Fibroblast of skin of right biceps (primary cell): ENCODE measurements around the gene BRF1.

ENCODE experiments used
- DNase-seq: peaks from one replicate; pipeline ENCODE4 v3.0.0-alpha.2; 2013

BRF1 gene

DNA sequence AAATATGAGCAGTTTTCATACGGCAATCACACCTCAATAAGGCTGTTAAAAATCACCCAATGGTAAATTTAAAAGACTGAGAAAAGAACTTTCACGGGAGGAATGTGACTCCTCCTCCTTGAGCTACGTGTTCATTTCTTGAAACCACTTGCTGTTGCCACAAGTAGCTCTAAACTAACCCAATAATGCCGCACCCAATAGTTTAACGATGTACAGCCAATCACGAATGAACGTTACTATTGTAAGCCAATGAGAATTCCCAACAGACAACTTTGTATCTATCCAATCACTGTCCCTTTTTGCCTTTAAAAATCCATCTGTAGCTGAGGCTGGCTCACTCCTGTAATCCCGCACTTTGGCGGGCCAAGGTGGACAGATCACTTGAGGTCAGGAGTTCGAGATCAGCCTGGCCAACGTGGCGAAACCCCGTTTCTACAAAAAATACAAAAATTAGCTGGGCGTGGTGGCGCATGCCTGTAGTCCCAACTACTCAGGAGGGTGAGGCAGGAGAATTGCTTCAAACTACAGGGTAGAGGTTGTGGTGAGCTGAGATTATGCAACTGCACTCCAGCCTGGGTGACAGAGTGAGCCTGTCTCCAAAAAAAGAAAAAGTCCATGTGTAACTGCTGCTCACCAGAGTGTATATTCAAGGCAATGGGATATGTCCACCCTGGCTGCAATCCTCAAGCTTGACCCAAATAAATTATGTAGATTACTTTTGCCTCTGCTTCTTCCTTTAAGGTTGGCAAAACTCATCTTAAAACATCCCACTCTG lies 76.8 kb downstream of the BRF1 start:
- no peak for DNase-seq

DNA sequence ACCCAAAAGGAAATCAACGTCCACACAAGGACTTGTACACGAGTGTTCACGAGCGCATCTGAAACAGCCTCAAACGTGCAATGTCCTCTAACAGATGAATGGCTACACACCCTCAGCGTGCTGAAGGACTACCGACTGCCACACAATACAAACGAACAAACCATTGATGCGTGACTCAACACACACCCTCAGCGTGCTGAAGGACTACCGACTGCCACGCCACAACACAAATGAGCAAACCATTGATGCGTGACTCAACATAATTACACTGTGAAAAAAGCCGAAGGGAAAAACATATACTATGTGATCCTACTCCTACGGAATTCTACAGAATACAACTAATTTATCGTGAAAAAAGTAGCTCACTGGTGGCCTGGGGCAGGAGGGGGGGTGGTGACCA lies 77.5 kb downstream of the BRF1 start:
- no peak for DNase-seq

DNA sequence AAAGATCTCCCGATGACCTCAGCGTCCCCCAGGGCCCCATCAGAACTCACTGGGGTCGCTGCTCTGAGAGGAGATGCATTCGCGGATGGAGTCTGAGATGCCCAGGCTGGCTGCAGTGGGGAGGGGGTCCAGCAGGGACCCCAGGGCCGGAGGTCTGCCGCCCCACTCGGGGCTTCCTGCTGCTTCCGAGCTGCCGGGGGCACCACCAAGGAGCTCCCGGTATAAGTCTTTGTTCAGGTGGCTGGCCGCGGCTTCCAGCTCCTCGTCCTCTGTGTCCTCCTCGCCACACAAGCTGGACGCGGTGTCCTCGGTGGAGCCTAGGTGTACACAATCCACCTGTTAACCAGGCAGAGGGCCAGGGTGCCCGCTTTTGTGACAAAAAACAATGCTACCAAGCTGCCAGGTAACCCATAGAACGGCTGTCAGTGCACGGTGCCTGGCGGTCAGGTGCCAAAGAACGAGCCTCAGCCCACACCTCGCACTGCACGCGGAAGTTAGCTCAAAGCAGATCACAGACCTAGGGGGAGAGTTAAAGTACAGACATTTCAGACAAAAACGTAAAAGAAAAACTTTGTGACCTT lies 79.1 kb downstream of the BRF1 start:
- DNase-seq, result no peak

DNA sequence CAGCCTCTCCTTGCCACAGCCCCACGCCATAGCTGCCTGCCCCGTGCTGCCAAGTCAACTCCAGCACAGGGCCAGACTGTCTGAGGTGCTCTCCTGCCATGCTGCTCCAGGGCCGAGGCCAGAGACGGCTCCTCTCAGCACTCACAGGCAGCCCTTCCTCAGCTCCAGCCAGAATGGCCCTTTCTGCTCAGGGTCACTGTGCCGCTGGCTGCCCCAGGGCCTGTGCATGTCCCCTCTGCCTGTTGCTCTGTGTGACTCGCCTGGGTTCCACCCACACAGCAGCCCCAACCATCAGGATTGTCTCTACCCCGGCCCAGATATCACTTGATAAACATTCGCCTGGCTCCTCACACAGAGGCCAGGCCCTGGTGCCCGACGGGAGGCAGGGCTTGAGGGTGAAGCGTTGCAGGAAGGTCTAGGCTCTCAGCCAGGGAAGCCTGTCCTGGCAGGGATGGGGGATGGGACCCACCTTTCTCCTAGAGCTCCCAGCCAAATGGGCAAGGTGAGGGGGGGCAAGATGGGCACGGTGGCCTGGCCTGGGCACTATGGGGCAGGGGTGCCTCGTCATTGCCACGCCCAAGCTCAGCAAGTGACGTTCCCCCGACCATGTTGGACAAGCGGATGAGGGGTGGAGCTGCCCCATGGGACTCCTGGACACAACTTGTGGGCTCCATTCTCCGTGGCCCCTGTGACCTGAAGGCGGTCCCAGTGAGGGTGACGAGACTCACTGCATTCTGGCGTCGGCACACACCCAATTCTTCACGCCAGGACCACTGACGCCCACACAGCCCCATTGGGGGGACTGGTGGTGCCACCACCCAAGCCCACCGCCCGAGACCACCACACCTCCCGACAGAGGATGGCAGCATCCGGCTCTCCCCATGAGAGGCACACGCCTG lies 79.9 kb downstream of the BRF1 start:
- no peak for DNase-seq

DNA sequence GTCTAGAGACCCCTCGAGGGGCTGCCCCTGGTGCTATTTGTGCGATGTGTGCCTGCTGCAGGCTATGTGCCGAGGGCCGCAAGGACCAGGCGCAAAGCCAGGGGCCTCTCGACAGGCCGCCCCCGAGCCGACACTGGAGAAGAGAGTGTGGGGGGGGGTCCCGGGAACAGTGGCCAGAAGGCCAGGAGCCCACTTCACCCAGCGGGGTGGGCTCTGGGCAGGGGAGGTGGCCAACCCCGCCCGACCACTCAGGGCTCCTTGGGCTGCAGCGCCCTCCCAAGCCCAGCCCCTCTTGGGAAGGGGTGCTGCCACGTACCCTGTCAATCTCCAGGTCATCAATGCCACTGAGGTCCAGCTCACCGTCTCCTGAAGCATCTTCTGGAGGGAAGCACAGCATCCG lies 81.0 kb downstream of the BRF1 start:
- no peak for DNase-seq

DNA sequence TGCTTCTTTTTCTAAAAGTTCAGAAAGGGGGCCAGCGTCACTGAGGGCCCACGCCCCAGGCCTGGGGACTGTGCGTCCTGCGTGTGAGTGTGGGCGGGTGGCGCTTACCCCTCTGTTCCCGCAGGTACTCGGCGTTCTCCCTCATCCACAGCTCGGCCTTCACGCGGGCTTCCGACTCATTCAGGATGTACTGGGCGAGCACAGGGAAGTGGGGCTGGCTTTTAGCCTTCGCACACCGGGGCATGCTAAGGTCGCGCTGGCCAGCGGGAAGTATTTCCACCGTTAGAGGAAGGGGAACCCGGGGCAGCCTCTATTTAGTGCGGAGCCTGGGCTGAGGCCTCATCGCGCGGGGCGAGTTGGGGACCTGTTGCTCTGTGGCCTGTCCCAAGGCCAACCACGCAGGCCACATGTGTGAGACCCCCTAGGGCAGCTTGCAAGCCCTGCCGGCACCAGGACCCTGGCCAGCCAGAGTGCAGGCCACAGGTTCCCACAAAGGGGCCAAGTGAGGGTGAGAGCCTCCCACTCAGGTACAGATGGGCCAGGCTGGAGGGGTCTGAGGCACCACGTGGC lies 81.7 kb downstream of the BRF1 start:
- no peak for DNase-seq

DNA sequence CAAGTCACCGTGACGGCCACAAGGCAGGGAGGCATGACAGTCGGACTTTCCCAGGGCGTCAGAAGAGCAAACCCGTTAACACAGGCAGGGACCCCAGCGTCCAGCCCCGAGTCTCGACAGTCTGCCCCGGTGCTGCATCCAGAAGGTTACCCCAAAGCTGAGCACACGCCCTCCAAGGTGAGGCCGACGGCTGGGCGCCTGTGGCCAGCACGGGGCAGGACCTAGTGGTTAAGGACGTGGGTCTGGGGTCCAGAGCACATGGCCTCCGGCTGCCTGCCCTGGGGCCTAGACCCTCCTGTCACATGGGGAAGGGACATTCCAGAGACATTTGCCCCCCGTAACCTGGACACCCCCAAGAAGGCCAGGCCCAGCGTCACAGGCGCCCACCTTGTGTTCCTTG lies 82.2 kb downstream of the BRF1 start:
- DNase-seq, result no peak

DNA sequence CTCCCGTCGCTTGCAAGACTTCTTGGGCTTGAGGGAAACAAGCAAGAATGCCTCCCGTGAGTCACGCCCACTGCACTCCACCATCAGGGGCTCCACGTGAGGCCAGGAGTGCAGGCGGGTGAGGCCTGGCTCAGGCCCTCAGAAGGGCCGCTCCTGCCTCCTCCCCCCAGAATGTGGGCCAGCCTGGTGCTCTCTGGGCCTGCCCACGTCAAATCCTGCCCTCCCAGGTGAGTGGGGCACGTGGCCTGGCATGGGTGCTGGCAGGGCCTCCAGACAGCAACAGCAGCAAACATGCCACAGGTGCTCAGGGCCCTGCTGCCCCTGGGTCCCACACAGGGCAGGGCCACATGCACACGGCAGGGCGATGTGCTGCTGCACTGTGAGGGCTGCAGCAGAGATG lies 83.0 kb downstream of the BRF1 start:
- no peak for DNase-seq

DNA sequence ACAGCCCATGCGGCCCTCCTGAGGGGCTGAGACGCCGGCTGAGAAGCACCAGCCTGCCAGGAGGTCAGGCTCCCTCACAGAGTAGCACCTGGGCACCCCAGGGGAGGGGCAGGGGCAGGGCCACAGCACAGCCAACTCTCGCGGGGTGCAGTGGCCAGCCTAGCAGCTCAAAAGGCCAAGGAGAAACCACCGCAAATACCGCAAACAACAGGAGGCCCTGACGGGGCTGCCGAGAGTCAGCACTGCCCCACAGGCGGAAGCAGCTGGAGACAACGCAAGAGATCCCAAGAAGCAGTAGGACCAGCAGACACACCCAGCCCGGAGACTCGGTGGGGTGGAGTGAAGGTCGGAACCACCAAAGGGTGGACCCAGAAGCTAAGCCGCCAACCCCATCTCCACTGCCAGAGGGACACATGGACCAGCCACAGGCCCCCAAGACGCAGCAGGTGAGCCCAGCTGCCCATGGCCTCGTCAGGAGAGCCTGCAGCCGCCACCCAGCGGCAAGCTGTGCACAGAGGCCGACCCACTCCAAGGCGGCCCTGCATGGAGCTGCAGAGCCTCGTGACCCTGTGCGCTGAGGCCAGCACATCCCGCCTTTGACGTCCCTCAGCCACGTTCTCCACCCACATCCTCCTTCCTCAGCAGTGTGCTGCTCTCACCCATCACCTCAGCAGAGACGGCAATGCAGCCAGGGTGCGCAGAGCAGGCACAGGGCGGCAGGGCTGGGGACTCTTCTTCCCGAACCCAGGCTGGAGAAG lies 84.1 kb downstream of the BRF1 start:
- no peak for DNase-seq

DNA sequence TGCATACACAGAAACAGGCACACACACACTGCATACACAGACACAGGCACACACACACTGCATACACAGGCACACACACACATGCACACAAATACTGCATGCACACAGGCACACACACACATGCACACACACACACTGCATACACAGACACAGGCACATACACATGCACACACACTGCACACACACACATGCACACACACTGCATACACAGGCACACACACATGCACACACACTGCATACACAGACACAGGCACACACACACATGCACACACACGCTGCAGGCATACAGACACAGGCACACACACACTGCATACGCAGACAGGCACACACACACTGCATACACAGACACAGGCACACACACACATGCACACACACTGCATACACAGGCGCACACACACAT lies 85.2 kb downstream of the BRF1 start:
- no peak for DNase-seq

DNA sequence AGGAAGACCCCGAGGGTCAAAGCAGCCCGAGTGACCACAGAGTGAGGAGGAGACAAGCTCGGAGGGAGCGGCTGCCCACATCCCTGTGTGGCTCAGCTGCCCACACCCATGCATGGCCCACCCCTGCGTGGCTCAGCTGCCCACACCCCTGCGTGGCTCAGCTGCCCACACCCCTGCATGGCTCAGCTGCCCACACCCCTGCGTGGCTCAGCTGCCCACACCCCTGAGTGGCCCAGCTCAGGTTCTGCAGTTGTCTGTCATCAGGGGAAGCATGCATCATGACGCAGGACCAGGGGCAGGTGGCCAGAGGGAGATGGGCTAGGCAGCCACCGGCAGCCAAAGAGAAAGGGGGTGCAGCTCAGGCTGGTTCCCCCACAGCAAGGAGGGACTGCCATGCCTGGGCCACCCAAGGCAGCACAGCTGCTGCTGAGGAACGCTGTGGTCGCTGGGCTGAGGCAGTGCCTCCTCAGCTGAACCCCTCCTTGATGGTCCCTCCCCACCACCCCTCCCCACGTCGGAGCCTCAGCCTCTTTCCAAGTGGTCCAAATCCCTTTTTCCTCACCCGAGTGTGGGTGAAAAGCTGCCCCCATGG lies 86.4 kb downstream of the BRF1 start:
- DNase-seq, result no peak

DNA sequence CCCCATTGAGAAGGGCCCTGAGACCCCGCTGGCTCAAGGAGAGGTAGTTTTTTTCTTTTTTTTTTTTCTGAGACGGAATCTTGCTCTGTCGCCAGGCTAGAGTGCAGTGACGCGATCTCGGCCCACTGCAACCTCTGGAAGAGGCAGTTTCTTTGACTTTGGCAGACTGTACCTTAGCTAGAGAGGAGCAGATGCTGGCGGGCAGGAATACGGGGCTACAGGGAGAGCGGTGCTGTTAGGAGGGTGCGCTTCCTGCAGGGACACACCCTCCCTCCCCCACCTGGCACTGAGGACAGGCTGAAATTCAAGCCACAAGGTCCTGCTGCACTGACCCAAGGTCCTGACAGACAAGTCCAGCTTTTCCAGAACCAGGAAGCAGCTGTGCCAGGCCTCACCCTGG lies 87.4 kb downstream of the BRF1 start:
- no peak for DNase-seq

DNA sequence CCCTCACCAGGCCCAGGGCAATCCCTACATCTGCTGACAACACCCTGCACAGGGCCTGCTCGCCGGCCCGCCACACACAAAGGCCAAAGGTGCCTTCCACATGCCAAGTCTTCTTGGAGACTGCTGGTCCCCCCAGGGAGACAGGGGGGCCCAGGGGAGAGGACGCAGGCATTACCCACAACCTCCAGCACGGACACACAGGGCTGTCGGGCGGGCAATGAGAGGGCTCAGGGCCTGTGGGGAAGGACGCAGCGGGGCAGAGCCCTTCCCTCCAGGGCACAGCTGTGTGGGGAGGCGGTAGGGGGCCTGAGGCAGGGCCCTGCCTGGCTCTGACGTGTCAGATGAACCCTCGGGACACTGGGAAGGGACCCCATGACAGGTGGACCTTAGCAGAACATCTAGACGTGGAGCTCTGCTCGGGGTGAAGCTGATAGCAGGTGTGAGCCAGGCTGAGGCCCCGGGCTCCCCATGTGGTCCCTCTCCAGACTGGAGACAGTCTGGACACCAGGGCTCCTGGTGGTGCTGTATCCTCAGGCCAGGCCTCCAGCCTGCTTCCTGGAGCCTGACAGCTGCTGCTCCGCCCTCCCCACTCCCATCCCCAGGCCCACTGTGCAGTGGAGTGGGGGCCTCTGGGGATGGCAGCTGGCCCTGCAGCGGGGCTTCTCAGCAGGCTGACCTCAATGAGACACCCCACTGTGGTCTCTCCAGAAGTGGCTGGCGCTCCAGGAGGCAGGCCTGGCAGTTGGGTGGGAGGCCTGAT lies 88.1 kb downstream of the BRF1 start:
- no peak for DNase-seq

DNA sequence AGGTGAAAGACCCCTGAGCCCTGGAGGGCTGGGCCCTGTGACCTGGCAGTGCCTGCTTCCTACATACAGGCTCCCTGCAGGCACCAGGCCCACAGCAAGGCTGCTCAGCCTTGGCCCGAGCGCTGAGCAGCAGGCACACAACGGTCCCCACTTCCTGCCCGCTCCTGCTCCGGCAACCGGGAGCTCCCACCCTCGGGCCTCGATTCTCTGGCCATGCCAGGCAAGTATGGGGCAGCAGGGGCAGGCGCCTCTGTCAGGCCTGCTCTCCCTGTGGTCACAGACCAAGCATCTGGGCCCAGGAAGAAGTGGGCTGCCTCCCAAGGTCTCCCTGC lies 89.1 kb downstream of the BRF1 start:
- no peak for DNase-seq

DNA sequence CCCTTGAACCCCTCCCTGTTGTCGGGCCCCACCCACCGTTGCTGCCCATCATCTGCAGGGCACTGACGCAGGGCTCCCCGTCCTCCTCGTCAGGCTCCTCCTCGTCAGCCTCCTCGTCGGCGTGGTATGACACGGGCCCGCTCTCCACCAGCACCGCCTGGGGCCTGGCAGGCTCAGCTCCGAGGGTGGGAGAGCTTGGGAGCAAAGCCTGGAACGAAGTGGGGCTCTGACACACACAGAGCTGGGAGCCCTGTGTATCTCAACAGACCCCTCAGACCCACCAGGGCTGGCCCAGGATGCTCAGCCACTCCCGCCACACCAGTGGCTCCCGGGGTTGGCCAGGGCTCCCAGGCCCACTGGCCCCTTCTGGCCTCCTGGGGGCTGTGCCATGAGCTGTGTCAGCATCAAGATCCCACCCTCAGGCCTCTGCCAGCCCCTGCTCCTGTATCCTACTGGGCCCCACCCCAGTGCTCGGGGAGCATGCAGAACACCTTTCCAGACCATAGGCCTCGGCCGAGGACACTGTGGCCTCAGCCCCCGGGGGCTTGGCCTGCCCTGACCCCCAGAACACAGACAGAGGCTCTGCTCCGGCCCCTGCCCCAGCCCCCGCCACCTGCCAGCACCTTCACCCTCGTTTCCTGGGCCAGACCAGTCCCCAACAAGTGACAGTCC lies 89.6 kb downstream of the BRF1 start:
- DNase-seq, result no peak

DNA sequence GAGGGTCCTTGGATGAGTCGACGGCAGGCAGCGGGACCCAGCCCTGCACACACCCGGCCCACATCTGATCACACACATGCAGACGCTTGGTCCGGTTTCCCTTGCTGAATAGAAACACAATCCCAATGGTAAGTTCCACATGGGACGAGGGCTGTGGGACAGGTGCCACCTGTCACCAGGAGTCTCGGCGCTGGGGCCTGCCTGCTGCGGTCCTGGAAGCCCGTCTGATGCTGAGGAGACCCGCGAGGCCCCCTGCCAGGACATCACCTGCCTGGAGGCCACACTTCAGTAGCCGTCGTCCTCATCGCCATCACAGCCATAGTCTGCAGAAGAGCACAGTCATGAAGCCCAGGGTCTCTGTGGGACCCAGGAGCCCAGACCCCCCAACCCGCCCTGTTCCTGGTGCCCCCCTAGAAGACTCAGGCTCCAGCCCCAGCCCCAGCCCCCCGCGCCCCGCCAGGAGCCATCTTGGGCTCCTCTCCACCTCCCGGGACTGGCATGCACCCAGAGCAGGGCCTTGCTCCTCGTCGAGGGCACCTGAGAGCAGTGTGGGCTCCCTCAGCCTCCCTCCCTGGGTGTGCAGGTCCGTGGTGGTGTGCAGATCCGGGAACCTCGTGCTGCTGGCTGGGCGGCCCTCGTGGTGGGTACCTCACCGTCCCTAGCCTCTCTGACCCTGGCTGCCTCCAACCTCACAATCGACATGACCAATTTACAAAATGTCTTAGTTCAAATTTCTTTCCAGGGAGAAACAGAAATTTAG lies 90.4 kb downstream of the BRF1 start:
- no peak for DNase-seq

DNA sequence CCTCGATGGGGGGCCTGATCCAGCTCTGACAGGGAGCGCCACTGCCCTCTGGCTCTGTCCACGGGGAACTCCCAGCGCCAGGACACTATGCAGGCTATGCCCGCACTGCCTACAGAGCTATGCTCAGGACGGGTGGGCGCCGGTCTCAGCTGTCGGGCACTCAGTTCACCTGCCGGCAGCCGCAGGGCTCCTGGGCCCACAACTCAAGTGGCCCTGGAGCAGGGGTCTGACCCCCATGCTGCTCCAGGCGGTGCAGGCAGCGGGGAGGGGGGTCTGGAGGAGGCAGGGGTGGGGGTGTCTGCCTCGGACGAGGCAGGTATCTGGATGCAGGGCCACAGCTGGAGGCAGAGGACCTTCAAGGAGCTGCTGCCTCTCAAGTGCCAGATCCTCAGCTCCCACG lies 91.2 kb downstream of the BRF1 start:
- DNase-seq, result no peak

DNA sequence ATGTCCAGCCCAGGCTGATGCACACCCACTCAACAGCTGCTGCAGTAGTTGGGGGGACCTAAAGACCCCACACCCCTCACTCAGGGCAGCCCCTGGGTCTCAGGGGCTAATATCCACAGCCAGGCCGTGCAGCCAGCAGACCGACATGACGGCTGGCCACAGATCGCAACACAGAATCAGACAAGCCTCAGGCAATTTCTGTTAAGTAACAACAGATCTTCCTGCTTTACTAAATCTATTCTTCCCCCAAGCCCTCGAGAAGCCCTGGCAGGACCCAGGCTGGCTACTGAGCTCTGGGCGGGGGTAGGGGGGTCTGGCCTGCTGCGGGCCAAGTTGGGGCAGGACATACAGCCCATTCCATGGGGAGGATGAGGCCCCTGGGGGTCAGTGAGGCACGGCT lies 91.7 kb downstream of the BRF1 start:
- no peak for DNase-seq

DNA sequence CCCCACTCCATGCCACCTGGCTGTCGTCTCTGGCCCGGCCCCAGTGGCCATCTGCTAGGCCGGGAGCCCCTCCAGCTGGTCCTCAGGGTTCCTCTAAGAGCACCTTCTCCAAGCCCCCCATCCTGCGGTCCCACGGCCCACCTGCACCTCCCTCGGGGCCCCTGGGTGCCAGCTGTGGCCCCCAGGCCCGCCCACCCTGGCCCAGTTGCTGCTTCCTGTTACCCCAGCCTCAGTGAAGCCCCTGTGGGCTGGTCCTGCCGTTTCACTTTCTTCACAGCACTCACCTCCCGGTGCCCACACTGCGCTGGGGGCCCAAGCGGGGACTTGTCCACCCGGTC lies 92.1 kb downstream of the BRF1 start:
- DNase-seq, result no peak

DNA sequence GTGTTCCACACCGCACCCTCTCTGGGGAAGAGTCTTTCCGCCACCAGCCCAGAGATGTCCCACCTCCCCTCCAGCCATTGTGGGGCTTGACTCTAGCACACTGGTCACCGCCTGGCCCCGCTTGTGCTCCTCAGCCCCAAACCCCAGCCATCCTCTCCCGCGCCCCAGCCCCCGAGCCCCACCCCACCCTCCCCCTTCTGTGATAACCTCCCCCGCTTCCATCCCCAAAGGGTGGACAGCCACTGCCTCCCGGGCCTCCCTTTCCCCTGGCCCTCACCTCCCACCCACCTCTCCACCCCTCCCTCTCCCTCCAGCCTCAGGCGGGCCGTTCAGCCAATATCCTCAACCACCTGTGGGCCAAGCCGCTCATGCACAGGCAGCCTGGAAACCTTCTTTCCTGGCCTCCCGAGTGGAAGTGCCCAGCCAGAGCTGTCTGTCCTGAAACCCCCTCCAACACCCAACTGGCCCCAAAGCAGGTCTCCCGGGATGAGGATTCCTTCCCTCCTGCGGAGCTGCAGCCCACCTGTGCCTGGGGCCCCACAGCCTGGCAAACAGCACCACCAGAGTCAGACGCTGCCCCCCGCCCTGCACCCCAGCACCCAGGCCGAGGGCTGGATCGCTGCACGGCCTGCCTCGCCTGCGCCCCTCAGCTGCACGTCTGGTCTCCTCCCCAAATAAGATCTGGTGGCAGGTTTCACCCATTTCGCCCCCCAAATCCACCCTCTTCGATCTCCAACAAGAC lies 92.6 kb downstream of the BRF1 start:
- no peak for DNase-seq
